ENCODE results near the gene NANOG. TPM values are rescaled to one million over a fixed set of nuclear protein-coding genes. Genes with fewer than 3 reads are reported as not detected.
"Not testable (repeated sequence)": the region's sequence is repeated elsewhere in the genome, so short reads cannot be mapped to it uniquely, and the experiment has no call there.

The NANOG gene
- total RNA-seq, 4 donors from 2014 or later, result 0.06 to 0.15 (median 0.12) TPM; not detected in 1

DNA sequence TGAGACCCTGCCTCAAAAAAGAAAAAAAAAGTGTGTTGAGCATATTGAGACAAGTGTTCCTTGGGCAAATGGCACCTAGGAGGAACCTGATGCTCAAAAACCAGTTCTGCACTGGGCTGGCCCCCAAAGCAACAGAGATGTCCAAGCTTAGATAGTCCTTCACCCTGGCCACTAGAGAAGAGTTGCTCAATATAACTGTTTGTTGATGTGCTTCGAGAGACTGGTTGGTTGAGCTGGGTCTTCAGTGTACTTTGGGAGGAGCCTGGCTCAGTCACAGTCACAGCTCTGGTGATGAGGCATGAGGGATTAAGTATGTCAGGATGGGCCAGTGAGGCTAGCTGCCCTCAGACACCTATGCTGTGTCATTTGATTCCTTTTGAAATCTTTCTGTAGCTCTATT, 45.5 kb downstream of the NANOG start:
- TF ChIP-seq POLR2A (IDR thresholded peaks at IDR 0.05) (no peak), CTCF (IDR thresholded peaks at IDR 0.05) (no peak)
- no peak for DNase-seq (ENCODE audit: low spot score in 2 of 2)
- WGBS, 2 donors, result 56 to 69% methylated on average over 1 of the region's 1 CpG
- intact Hi-C loops (cut with DNase I; ENCODE audit: low total_unique reads), result no loop called here
- no peak overlapping the region for H3K4me3 ChIP-seq (ENCODE audit: low read depth, poor library complexity, severe bottlenecking)

- no peak for DNase-seq (ENCODE audit: low spot score in 2 of 2)
- no peak overlapping the region for H3K4me3 ChIP-seq (ENCODE audit: low read depth, poor library complexity, severe bottlenecking)
- WGBS, 2 donors, result 79 to 83% methylated on average over 9 of the region's 9 CpGs
- no peak for TF ChIP-seq POLR2A (IDR thresholded peaks at IDR 0.05)
- no peak for TF ChIP-seq CTCF (IDR thresholded peaks at IDR 0.05)
- intact Hi-C loops (cut with DNase I; ENCODE audit: low total_unique reads), result no loop called here
These were observed 45.9 kb downstream of the NANOG start for GRCh38 chr12:7835116-7835515.

DNA sequence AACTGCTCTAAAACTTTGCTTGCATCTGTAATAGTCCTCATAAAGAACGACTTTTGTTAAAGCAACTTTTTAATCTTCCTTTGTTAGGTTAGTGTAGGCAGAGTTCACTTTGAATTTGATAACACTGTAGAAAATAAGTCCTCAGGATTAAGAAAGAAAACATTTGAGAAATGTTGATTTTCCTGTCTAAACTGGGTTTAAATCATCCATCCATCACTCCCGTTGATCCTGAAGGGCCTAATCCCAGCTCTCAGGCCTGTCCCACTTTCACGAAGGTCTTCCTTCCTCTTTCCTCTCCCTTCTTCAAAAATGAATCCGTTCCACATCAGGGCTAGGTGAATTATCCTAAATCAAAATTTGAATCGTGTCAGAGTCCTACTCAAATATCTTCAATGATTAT, 46.6 kb downstream of the NANOG start:
- H3K4me3 ChIP-seq (ENCODE audit: low read depth, poor library complexity, severe bottlenecking), result no peak overlapping the region
- TF ChIP-seq CTCF (IDR thresholded peaks at IDR 0.05) (no peak), POLR2A (IDR thresholded peaks at IDR 0.05) (no peak)
- WGBS, 2 donors, result 52 to 61% methylated on average over 5 of the region's 5 CpGs
- no peak for DNase-seq (ENCODE audit: low spot score in 2 of 2)
- intact Hi-C loops (cut with DNase I; ENCODE audit: low total_unique reads), result no loop called here

DNA sequence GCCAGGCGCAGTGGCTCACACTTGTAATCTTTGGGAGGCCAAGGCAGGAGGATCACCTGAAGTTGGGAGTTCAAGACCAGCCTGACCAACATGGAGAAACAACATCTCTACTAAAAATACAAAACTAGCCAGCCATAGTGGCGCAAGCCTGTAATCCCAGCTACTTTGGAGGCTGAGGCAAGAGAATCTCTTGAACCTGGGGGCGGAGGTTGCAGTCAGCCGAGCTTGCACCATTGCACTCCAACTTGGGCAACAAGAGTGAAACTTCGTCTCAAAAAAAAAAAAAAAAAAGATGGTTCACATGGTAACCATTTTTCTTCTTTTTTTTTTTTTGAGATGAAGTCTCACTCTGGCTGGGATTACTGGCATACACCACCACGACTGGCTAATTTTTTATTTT, 48.2 kb downstream of the NANOG start:
- H3K4me3 ChIP-seq (ENCODE audit: low read depth, poor library complexity, severe bottlenecking), result no peak overlapping the region
- WGBS, 2 donors, result 70 to 91% methylated on average over 6 of the region's 6 CpGs
- intact Hi-C loops (cut with DNase I; ENCODE audit: low total_unique reads), result no loop called here
- TF ChIP-seq POLR2A (IDR thresholded peaks at IDR 0.05) (no peak), CTCF (IDR thresholded peaks at IDR 0.05) (no peak)
- DNase-seq (ENCODE audit: low spot score in 2 of 2), result no peak

- H3K4me3 ChIP-seq (ENCODE audit: low read depth, poor library complexity, severe bottlenecking); intact Hi-C loops (cut with DNase I; ENCODE audit: low total_unique reads); DNase-seq (ENCODE audit: low spot score in 2 of 2): not testable (repeated sequence)
- 29 to 36% methylated on average over 9 to 10 of the region's 10 CpGs for WGBS, 2 donors
These were observed 50.0 kb downstream of the NANOG start for GRCh38 chr12:7839226-7839625.

DNA sequence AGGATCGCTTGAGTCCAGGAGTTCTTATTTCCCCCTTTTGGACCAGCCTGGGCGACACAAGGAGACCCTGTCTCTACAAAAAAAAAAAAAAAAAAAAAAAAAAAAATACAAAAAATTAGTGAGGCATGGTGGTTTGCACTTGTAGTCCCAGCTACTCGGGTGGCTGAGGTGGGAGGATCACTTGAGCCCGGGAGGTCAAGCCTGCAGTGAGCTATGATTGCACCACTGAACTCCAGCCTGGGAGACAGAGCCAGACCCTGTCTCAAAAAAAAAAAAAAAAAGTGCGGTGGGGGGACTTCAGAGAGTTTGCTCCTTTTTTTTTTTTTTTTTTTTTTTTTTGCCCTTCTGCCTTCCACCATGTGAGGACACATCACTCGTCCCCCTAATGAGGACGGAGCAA, 50.6 kb downstream of the NANOG start:
- DNase-seq (ENCODE audit: low spot score in 2 of 2); H3K4me3 ChIP-seq (ENCODE audit: low read depth, poor library complexity, severe bottlenecking); intact Hi-C loops (cut with DNase I; ENCODE audit: low total_unique reads): not testable (repeated sequence)
- 78 to 89% methylated on average over 7 of the region's 7 CpGs for WGBS, 2 donors

- DNase-seq (ENCODE audit: low spot score in 2 of 2); H3K4me3 ChIP-seq (ENCODE audit: low read depth, poor library complexity, severe bottlenecking); intact Hi-C loops (cut with DNase I; ENCODE audit: low total_unique reads): not testable (repeated sequence)
- WGBS, 2 donors, result 89 to 95% methylated on average over 9 of the region's 9 CpGs
These were observed 53.2 kb downstream of the NANOG start for GRCh38 chr12:7842444-7842843.

- WGBS, 2 donors, result 9 to 18% methylated on average over 5 to 6 of the region's 8 CpGs
- intact Hi-C loops (cut with DNase I; ENCODE audit: low total_unique reads); H3K4me3 ChIP-seq (ENCODE audit: low read depth, poor library complexity, severe bottlenecking); DNase-seq (ENCODE audit: low spot score in 2 of 2): not testable (repeated sequence)
These were observed 53.9 kb downstream of the NANOG start for GRCh38 chr12:7843149-7843548.

DNA sequence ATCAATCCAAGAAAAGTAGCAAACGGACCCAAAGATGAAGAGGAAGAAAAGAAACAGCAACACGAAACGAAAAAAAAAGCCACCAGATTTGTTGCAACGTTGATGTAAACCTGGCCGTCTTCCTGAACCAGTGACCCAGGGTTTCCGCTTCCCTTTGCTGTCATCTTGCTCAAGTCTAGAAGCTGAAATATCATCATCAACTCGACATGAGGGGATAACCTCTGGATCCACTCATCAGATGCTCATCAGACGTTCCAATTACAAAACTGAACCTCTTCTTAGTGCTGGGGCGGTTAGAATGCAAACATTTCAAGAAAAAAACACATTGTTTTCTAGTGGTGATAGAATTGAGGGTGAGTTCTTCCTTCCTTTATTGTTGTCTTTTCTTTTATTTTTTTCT, 54.4 kb downstream of the NANOG start:
- 33 to 38% methylated on average over 3 to 4 of the region's 9 CpGs for WGBS, 2 donors
- DNase-seq (ENCODE audit: low spot score in 2 of 2); H3K4me3 ChIP-seq (ENCODE audit: low read depth, poor library complexity, severe bottlenecking); intact Hi-C loops (cut with DNase I; ENCODE audit: low total_unique reads): not testable (repeated sequence)

All from lower leg skin (tissue), 4 donors.